IPS-20b (cell line): ENCODE measurements around the gene FRAS1.

Experiments
- H3K27ac ChIP-seq: one replicate; pipeline ENCODE4 v1.5.1; 2013; ENCODE audit warnings: low read length
- H3K27me3 ChIP-seq: 2 replicates; pipeline ENCODE4 v1.6.1; 2013; ENCODE audit warnings: mild to moderate bottlenecking, low read length, inconsistent platforms; ENCODE audit not compliant: insufficient read depth
- H3K36me3 ChIP-seq: 2 replicates; pipeline ENCODE4 v1.6.1; 2013; ENCODE audit warnings: low read depth, mild to moderate bottlenecking, inconsistent platforms, low read length, moderate library complexity; ENCODE audit not compliant: insufficient read depth
- H3K4me1 ChIP-seq: 2 replicates; pipeline ENCODE4 v1.6.1; 2013; ENCODE audit warnings: mild to moderate bottlenecking, control low read depth, inconsistent platforms, low read length, moderate library complexity; ENCODE audit not compliant: insufficient read depth
- H3K4me3 ChIP-seq: 2 replicates; pipeline ENCODE4 v1.5.1; 2013; ENCODE audit warnings: mild to moderate bottlenecking, low read length, inconsistent platforms
- H3K9ac ChIP-seq: 2 replicates; pipeline ENCODE4 v1.6.1; 2013; ENCODE audit warnings: low read depth, mild to moderate bottlenecking, inconsistent platforms, low read length, moderate library complexity
- H3K9me3 ChIP-seq: 2 replicates; pipeline ENCODE4 v1.6.1; 2013; ENCODE audit warnings: mild to moderate bottlenecking, low read depth, low read length, inconsistent platforms; ENCODE audit not compliant: insufficient read depth

The FRAS1 gene

DNA sequence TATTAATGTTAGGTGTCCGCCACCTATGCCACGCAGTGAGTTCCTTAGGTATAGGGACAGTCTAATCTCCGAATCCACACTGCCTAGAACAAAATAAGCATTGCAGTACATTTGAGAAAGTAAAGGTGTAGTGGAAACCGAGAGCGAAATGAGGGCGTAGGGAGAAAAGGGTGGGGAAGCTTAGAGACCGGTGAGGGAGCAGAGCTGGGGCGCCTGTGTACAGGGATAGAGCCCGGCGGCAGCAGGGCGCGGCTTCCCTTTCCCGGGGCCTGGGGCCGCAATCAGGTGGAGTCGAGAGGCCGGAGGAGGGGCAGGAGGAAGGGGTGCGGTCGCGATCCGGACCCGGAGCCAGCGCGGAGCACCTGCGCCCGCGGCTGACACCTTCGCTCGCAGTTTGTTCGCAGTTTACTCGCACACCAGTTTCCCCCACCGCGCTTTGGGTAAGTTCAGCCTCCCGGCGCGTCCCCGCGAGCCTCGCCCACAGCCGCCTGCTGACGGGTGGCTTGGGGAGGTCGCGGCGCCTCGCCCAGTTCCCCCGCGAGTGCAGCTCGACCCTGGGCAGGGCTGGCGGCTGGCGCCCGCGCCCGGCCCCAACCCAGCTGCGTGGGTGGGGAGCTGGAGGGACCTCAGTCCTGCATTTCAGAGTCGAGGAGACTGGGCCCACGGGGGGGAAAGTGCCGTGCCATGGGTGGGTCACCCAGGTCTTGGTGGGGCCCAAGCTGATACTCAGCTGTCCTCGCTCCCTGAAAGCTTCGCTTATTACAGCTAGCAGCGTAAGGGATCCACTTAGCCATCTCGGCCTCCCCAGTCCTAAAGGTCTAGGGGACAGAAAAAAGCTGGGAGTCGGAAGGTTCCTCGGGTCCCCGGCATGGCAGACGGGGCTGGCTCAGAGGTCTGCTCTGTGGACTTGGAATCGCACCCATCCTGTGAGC is 494.6 kb downstream of the FRAS1 start, which contains the start of gene ANXA3:
ANXA3 (plus strand) TSS at position 351 of the 932 bp plus-strand sequence. CDS start 2,704 bp downstream, outside the sequence.
- H3K9ac ChIP-seq = peak within 1 kb of the TSS; percentile 95
- H3K27me3 ChIP-seq = peaks cover 39% of the 10 kb centered on the region
- H3K4me3 ChIP-seq = peak within 1 kb of the TSS; percentile 74
- H3K9me3 ChIP-seq = no peaks in the 10 kb centered on the region
- peaks cover 6% of the 10 kb centered on the region; the same call in 1 of the 2 replicates for H3K4me1 ChIP-seq
- H3K36me3 ChIP-seq = 0 out of 2 replicates have a peak, but pooled peaks cover 8% of the 10 kb centered on the region
- peak within 1 kb of the TSS; percentile 40 for H3K27ac ChIP-seq

GRCh38 chr4:78552389-78553042 is 495.4 kb downstream of the FRAS1 start:
- H3K4me1 ChIP-seq = peaks cover 6% of the 10 kb centered on the region; the same call in 1 of the 2 replicates
- H3K27ac ChIP-seq = no peak overlapping the region
- H3K9me3 ChIP-seq = no peaks in the 10 kb centered on the region
- H3K27me3 ChIP-seq = peaks cover 39% of the 10 kb centered on the region
- peak overlapping the region; percentile 95 for H3K9ac ChIP-seq
- H3K36me3 ChIP-seq = 0 out of 2 replicates have a peak, but pooled peaks cover 8% of the 10 kb centered on the region
- H3K4me3 ChIP-seq = peak overlapping the region; percentile 74

DNA sequence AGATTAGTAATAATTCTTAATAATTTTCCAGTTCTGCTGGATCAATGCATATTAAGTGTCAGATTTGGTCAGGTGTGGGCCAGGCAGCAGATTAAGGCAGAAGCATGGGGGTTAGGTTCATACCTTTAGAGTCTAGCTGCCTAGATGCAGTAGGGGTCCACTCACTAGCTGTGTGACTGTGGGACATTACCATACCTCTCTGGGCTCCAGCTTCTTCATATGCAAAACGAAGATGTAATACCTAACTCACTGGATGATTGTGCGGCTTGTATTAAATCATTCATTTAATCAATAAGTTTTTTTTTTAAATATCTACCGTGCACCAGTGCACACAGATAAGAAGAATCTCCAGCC is 495.9 kb downstream of the FRAS1 start:
- H3K9ac ChIP-seq = peak overlapping the region; percentile 95; the same call in 1 of the 2 replicates
- H3K27ac ChIP-seq = no peak overlapping the region
- H3K4me1 ChIP-seq = peaks cover 6% of the 10 kb centered on the region; the same call in 1 of the 2 replicates
- peak overlapping the region; percentile 74 for H3K4me3 ChIP-seq
- H3K27me3 ChIP-seq = peaks cover 39% of the 10 kb centered on the region
- 0 out of 2 replicates have a peak, but pooled peaks cover 8% of the 10 kb centered on the region for H3K36me3 ChIP-seq
- no peaks in the 10 kb centered on the region for H3K9me3 ChIP-seq

DNA sequence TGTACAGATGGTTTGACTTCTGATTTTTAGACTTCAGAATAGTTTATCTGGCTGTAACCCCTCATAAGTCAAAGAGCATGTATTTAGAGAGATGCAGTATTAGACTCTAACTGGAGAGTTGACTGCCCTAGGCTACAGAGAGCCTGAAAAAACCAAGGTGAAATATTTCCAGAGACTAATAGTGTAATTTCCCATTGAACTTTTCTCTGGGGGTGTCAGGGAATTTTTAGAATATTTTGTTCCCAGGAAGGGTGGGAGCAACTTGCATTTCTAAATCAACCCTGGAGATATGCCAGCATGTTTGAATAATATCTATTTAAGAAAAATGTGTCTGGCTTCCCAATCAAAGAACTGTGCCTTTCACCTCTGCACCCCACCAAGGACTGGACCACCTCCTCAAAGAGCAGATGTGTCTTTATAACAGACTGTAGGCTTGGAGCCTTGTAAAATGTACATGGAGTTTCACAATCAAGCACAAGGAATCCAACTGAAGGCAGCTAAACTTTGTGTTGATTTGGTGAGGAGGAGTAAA is 496.5 kb downstream of the FRAS1 start:
- Histone ChIP-seq H3K9me3 (no peaks in the 10 kb centered on the region), H3K4me3 (no peak overlapping the region), H3K27me3 (peaks cover 39% of the 10 kb centered on the region), H3K27ac (no peak overlapping the region), H3K9ac (peak overlapping the region; percentile 37; the same call in 1 of the 2 replicates), H3K36me3 (0 out of 2 replicates have a peak, but pooled peaks cover 8% of the 10 kb centered on the region), H3K4me1 (peaks cover 6% of the 10 kb centered on the region)

- Histone ChIP-seq H3K27me3 (peaks cover 16% of the 10 kb centered on the region), H3K4me3 (no peak overlapping the region), H3K27ac (no peak overlapping the region), H3K9me3 (no peaks in the 10 kb centered on the region), H3K36me3 (0 out of 2 replicates have a peak, but pooled peaks cover 8% of the 10 kb centered on the region), H3K9ac (no peak overlapping the region), H3K4me1 (peaks cover 17% of the 10 kb centered on the region)
These were observed 499.5 kb downstream of the FRAS1 start for GRCh38 chr4:78556665-78557064.

- Histone ChIP-seq H3K9me3 (no peaks in the 10 kb centered on the region), H3K27me3 (peaks cover 4% of the 10 kb centered on the region; the same call in 1 of the 2 replicates), H3K9ac (no peak overlapping the region), H3K4me1 (peaks cover 24% of the 10 kb centered on the region), H3K4me3 (no peak overlapping the region), H3K36me3 (0 out of 2 replicates have a peak, but pooled peaks cover 8% of the 10 kb centered on the region), H3K27ac (no peak overlapping the region)
These were observed 500.7 kb downstream of the FRAS1 start for GRCh38 chr4:78557841-78558240.

GRCh38 chr4:78558410-78558809 is 501.3 kb downstream of the FRAS1 start:
- Histone ChIP-seq H3K4me1 (peaks cover 27% of the 10 kb centered on the region), H3K9me3 (no peaks in the 10 kb centered on the region), H3K27ac (no peak overlapping the region), H3K36me3 (0 out of 2 replicates have a peak, but pooled peaks cover 8% of the 10 kb centered on the region), H3K27me3 (no peaks in the 10 kb centered on the region; the same call in 1 of the 2 replicates), H3K4me3 (no peak overlapping the region), H3K9ac (no peak overlapping the region)

DNA sequence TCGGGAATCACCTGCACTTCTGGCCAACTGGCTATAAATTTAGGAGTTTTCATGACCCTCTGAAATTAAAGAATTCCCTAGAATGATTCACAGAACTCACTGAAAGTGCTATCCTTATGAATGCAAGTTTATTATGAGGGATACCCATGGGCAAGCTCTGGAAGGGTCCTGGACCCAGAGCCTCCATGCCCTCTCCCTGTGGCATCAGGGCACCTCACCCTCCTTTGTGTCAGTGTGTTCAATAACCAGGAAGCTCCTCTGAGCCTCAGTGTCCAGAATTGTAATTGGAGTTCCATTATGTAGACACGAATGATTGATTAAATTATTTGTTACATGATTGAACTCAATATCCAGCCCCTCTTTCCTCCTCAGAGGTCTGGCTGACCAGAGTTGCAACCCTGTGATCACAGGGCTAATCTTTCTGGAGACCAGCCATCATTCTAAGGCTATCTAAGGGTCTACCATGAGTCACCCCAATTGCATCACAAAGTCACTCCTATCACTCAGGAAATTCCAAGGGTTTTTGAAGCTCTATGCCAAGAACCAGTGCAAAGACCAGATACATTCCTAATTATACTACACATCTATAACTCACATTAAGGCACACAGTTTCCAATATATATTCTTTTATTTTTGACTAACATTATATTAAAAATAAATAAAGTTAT is 503.3 kb downstream of the FRAS1 start:
- Histone ChIP-seq H3K4me1 (peaks cover 27% of the 10 kb centered on the region), H3K36me3 (0 out of 2 replicates have a peak, but pooled peaks cover 5% of the 10 kb centered on the region), H3K9me3 (no peaks in the 10 kb centered on the region), H3K9ac (no peak overlapping the region), H3K4me3 (no peak overlapping the region), H3K27me3 (no peaks in the 10 kb centered on the region), H3K27ac (no peak overlapping the region)

- Histone ChIP-seq H3K27me3 (no peaks in the 10 kb centered on the region), H3K9ac (no peak overlapping the region), H3K9me3 (no peaks in the 10 kb centered on the region), H3K4me1 (peaks cover 32% of the 10 kb centered on the region), H3K36me3 (no peaks in the 10 kb centered on the region), H3K4me3 (no peak overlapping the region), H3K27ac (no peak overlapping the region)
These were observed 504.6 kb downstream of the FRAS1 start for GRCh38 chr4:78561677-78562076.

GRCh38 chr4:78562687-78563086 is 505.6 kb downstream of the FRAS1 start:
- no peaks in the 10 kb centered on the region for H3K27me3 ChIP-seq
- no peak overlapping the region for H3K9ac ChIP-seq
- H3K9me3 ChIP-seq = no peaks in the 10 kb centered on the region
- no peak overlapping the region for H3K4me3 ChIP-seq
- no peaks in the 10 kb centered on the region for H3K36me3 ChIP-seq
- H3K27ac ChIP-seq = no peak overlapping the region
- H3K4me1 ChIP-seq = peaks cover 41% of the 10 kb centered on the region

DNA sequence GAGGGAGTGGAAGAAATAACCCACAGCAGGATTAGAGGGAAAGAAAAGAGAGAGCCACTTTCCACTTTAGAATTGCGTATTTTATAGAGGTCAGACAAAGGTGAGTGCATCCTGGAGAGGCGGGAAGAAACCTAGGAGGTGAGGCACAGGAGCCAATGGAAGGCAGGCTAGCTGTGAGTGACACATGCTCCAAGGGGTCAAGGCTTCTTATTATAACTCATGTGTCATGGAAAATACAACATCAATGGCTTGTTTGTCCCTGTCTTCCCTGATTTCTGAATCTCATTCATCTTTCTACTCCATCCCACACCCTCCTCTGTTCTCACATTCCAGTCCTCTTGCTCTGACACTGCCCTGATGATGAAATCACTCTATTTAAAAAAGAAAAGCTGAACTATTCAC is 508.8 kb downstream of the FRAS1 start:
- H3K9ac ChIP-seq = no peak overlapping the region
- H3K36me3 ChIP-seq = no peaks in the 10 kb centered on the region
- no peaks in the 10 kb centered on the region for H3K9me3 ChIP-seq
- H3K4me1 ChIP-seq = peaks cover 51% of the 10 kb centered on the region
- H3K4me3 ChIP-seq = no peak overlapping the region
- H3K27me3 ChIP-seq = no peaks in the 10 kb centered on the region
- no peak overlapping the region for H3K27ac ChIP-seq
